ENCODE results near the gene MAP7. TPM values are rescaled to one million over a fixed set of nuclear protein-coding genes. Genes with fewer than 3 reads are reported as not detected.

Gene MAP7
- total and polyA plus RNA-seq, 2 experiments from 2014 or later: 44.7 to 49.2 TPM

DNA sequence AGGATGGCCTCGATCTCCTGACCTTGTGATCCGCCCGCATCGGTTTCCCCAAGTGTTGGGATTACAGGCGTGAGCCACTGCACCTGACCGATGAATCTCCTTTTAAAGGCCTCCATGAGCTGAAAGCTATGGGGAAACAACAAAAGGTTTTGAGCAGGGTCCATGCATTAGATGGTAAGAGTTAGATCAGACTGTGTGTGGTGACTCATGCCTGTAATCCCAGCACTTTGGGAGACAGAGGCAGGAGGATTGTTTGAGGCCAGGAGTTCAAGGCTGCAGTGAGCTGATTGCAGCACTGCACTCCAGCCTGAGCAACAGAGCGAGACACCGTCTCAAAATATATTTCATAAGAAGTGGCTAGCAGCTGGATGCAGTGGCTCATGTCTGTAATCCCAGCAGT is 219.6 kb downstream of the MAP7 start:
- Histone ChIP-seq H3K27me3 (ENCODE audit: insufficient read depth) (no peaks in the 10 kb centered on the region), H3K4me1 (ENCODE audit: insufficient read depth) (no peaks in the 10 kb centered on the region; the same call in 1 of the 2 replicates), H2AFZ (peak overlapping the region; percentile 47; the same call in 1 of the 2 replicates), H3F3A (replicated peaks; ENCODE audit: low read depth) (no peaks in the 10 kb centered on the region), H3K27ac (ENCODE audit: low read depth) (no peak overlapping the region), H3K4me3 (no peak overlapping the region), H3K4me2 (no peak overlapping the region), H4K20me1 (replicated peaks; ENCODE audit: insufficient read depth) (no peaks in the 10 kb centered on the region), H3K79me2 (replicated peaks; ENCODE audit: insufficient read depth) (no peaks in the 10 kb centered on the region), H3K36me3 (ENCODE audit: insufficient read depth) (no peaks in the 10 kb centered on the region), H3K9me2 (ENCODE audit: insufficient read depth) (no peaks in the 10 kb centered on the region)
- ATAC-seq (no peak), DNase-seq (ENCODE audit: low spot score) (no peak)
- H3K36me3 Mint-ChIP-seq (ENCODE audit: low read depth): no peaks in the 10 kb centered on the region
- H3K4me3 Mint-ChIP-seq: no peak overlapping the region
- H3K27ac Mint-ChIP-seq: no peak overlapping the region
- peaks cover 3% of the 10 kb centered on the region for H3K27me3 Mint-ChIP-seq (ENCODE audit: insufficient read depth, low read depth, poor library complexity)
- TF ChIP-seq CREB1 (CRISPR knock-in tag; IDR thresholded peaks at IDR 0.05; ENCODE audit: low read depth): no peak
- no peak for TF ChIP-seq ZNF114 (CRISPR knock-in tag; IDR thresholded peaks at IDR 0.05)
- no peak for TF ChIP-seq EZH2 (IDR thresholded peaks at IDR 0.05; ENCODE audit: low read depth, unreplicated experiment)
- peaks cover 9% of the 10 kb centered on the region for H3K4me1 Mint-ChIP-seq
- H3K9me3 Mint-ChIP-seq: no peaks in the 10 kb centered on the region

DNA sequence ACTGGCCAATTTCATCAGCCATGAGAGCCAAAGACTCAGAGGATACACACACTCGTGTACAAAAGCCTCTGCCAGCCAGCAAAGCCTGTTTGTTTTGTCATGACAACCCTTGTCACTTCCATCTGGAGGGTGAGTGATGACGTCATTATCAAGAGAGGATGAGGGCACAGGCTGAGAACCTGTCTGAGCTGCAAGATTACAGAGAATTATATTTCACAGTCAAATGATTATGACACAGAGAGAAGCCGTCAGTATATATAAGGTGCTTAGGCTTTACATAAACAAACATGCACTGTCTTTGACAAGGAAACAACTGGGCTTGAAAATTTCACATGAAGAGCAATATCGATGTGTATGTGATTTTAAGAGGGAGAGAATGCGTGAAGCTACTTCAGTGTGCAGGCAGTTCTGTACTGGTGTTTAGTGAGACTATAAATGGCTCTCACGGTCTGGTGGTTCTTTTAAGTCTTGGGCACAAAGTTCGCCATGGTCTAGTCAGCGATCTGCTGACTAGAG is 224.1 kb downstream of the MAP7 start:
- Histone ChIP-seq H3K9me2 (ENCODE audit: insufficient read depth) (no peaks in the 10 kb centered on the region), H3K4me2 (no peak overlapping the region), H3K79me2 (replicated peaks; ENCODE audit: insufficient read depth) (no peaks in the 10 kb centered on the region), H3K4me1 (ENCODE audit: insufficient read depth) (no peaks in the 10 kb centered on the region), H3K27ac (ENCODE audit: low read depth) (no peak overlapping the region), H2AFZ (0 out of 2 replicates have a peak overlapping the region, but pooled peaks have one; percentile 24), H3F3A (replicated peaks; ENCODE audit: low read depth) (no peaks in the 10 kb centered on the region), H3K27me3 (ENCODE audit: insufficient read depth) (no peaks in the 10 kb centered on the region), H4K20me1 (replicated peaks; ENCODE audit: insufficient read depth) (no peaks in the 10 kb centered on the region), H3K36me3 (ENCODE audit: insufficient read depth) (no peaks in the 10 kb centered on the region), H3K4me3 (no peak overlapping the region)
- Mint-ChIP-seq H3K27me3 (ENCODE audit: insufficient read depth, low read depth, poor library complexity) (no peaks in the 10 kb centered on the region), H3K4me1 (no peaks in the 10 kb centered on the region), H3K27ac (no peak overlapping the region), H3K4me3 (no peak overlapping the region), H3K36me3 (ENCODE audit: low read depth) (no peaks in the 10 kb centered on the region), H3K9me3 (no peaks in the 10 kb centered on the region)
- no peak for DNase-seq (ENCODE audit: low spot score)
- TF ChIP-seq STAT1 (IDR thresholded peaks at IDR 0.05; ENCODE audit: unreplicated experiment) (no peak), CREB1 (CRISPR knock-in tag; IDR thresholded peaks at IDR 0.05; ENCODE audit: low read depth) (peak; percentile 41; the same call in 1 of the 2 replicates)
- no peak for ATAC-seq

DNA sequence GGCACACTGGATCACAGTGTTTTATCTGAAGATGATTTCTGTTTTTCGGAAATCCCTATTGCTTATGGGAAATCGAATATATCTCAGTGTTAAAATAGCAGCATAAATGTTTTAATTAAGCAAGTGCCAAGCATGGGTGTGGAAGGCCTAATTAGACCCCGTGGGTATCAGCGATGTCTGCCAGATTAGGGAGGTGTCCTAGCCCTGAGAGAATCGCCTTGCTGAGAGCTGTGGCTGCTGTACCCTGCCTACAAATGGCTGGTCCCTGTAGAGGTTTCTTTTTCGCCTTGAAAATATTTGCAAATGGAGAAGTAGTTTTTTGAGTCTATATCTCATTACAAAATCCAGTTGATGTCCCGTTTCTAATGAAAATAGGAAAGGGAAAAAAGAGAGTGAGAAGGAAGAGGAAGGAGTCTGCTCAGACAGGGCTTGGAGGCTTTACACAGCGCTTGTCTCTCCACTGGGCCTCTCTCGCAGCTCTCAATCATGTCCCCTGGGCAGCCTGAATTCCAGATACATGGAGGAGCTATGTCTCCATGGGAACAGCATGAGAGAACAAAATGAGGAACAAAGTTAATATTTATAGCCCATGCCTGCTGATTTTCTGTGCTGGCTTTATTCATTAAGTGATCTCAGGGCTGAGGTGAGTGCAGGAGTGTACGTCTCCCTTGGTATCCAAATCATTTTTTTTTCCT is 225.4 kb downstream of the MAP7 start:
- H3K4me3 Mint-ChIP-seq: no peak overlapping the region
- DNase-seq (ENCODE audit: low spot score) (no peak), ATAC-seq (peak; percentile 32; the same call in 1 of the 3 replicates)
- TF ChIP-seq EZH2phosphoT487 (IDR thresholded peaks at IDR 0.05; ENCODE audit: unreplicated experiment) (no peak), CREB1 (CRISPR knock-in tag; IDR thresholded peaks at IDR 0.05; ENCODE audit: low read depth) (no peak), ZNF114 (CRISPR knock-in tag; IDR thresholded peaks at IDR 0.05) (no peak), JUNB (IDR thresholded peaks at IDR 0.05; ENCODE audit: unreplicated experiment) (no peak), EZH2 (IDR thresholded peaks at IDR 0.05; ENCODE audit: low read depth, unreplicated experiment) (no peak)
- TF ChIP-seq, protein P1, sequence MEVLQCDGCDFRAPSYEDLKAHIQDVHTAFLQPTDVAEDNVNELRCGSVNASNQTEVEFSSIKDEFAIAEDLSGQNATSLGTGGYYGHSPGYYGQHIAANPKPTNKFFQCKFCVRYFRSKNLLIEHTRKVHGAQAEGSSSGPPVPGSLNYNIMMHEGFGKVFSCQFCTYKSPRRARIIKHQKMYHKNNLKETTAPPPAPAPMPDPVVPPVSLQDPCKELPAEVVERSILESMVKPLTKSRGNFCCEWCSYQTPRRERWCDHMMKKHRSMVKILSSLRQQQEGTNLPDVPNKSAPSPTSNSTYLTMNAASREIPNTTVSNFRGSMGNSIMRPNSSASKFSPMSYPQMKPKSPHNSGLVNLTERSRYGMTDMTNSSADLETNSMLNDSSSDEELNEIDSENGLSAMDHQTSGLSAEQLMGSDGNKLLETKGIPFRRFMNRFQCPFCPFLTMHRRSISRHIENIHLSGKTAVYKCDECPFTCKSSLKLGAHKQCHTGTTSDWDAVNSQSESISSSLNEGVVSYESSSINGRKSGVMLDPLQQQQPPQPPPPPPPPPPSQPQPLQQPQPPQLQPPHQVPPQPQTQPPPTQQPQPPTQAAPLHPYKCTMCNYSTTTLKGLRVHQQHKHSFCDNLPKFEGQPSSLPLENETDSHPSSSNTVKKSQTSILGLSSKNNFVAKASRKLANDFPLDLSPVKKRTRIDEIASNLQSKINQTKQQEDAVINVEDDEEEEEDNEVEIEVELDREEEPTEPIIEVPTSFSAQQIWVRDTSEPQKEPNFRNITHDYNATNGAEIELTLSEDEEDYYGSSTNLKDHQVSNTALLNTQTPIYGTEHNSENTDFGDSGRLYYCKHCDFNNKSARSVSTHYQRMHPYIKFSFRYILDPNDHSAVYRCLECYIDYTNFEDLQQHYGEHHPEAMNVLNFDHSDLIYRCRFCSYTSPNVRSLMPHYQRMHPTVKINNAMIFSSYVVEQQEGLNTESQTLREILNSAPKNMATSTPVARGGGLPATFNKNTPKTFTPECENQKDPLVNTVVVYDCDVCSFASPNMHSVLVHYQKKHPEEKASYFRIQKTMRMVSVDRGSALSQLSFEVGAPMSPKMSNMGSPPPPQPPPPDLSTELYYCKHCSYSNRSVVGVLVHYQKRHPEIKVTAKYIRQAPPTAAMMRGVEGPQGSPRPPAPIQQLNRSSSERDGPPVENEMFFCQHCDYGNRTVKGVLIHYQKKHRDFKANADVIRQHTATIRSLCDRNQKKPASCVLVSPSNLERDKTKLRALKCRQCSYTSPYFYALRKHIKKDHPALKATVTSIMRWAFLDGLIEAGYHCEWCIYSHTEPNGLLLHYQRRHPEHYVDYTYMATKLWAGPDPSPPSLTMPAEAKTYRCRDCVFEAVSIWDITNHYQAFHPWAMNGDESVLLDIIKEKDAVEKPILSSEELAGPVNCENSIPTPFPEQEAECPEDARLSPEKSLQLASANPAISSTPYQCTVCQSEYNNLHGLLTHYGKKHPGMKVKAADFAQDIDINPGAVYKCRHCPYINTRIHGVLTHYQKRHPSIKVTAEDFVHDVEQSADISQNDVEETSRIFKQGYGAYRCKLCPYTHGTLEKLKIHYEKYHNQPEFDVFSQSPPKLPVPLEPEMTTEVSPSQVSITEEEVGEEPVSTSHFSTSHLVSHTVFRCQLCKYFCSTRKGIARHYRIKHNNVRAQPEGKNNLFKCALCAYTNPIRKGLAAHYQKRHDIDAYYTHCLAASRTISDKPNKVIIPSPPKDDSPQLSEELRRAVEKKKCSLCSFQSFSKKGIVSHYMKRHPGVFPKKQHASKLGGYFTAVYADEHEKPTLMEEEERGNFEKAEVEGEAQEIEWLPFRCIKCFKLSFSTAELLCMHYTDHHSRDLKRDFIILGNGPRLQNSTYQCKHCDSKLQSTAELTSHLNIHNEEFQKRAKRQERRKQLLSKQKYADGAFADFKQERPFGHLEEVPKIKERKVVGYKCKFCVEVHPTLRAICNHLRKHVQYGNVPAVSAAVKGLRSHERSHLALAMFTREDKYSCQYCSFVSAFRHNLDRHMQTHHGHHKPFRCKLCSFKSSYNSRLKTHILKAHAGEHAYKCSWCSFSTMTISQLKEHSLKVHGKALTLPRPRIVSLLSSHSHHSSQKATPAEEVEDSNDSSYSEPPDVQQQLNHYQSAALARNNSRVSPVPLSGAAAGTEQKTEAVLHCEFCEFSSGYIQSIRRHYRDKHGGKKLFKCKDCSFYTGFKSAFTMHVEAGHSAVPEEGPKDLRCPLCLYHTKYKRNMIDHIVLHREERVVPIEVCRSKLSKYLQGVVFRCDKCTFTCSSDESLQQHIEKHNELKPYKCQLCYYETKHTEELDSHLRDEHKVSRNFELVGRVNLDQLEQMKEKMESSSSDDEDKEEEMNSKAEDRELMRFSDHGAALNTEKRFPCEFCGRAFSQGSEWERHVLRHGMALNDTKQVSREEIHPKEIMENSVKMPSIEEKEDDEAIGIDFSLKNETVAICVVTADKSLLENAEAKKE (CRISPR knock-in tag; IDR thresholded peaks at IDR 0.05): no peak
- TF ChIP-seq, protein P2, sequence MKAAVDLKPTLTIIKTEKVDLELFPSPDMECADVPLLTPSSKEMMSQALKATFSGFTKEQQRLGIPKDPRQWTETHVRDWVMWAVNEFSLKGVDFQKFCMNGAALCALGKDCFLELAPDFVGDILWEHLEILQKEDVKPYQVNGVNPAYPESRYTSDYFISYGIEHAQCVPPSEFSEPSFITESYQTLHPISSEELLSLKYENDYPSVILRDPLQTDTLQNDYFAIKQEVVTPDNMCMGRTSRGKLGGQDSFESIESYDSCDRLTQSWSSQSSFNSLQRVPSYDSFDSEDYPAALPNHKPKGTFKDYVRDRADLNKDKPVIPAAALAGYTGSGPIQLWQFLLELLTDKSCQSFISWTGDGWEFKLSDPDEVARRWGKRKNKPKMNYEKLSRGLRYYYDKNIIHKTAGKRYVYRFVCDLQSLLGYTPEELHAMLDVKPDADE (IDR thresholded peaks at IDR 0.05): no peak

More for the DNA sequence above, 225.4 kb downstream of the MAP7 start:
- Mint-ChIP-seq H3K27ac (no peak overlapping the region), H3K4me1 (no peaks in the 10 kb centered on the region), H3K9me3 (no peaks in the 10 kb centered on the region), H3K36me3 (ENCODE audit: low read depth) (no peaks in the 10 kb centered on the region), H3K27me3 (ENCODE audit: insufficient read depth, low read depth, poor library complexity) (no peaks in the 10 kb centered on the region)
- Histone ChIP-seq H3K4me3 (no peak overlapping the region), H3K4me1 (ENCODE audit: insufficient read depth) (no peaks in the 10 kb centered on the region), H3K79me2 (replicated peaks; ENCODE audit: insufficient read depth) (no peaks in the 10 kb centered on the region), H3K36me3 (ENCODE audit: insufficient read depth) (no peaks in the 10 kb centered on the region), H3K4me2 (no peak overlapping the region), H3K27me3 (ENCODE audit: insufficient read depth) (no peaks in the 10 kb centered on the region), H3K9me2 (ENCODE audit: insufficient read depth) (no peaks in the 10 kb centered on the region), H3K27ac (ENCODE audit: low read depth) (no peak overlapping the region), H3F3A (replicated peaks; ENCODE audit: low read depth) (no peaks in the 10 kb centered on the region), H2AFZ (peak overlapping the region; percentile 76; the same call in 1 of the 2 replicates), H4K20me1 (replicated peaks; ENCODE audit: insufficient read depth) (no peaks in the 10 kb centered on the region)
